Skeletal muscle satellite cell (primary cell): ENCODE measurements around the gene AMPH.
A peak's percentile ranks its signal among the peaks of the same experiment; 100 is the strongest.
"Not testable (repeated sequence)": the region's sequence is repeated elsewhere in the genome, so short reads cannot be mapped to it uniquely, and the experiment has no call there.

Experiments
- H3K27me3 ChIP-seq: 2 replicates; pipeline ENCODE4 v1.7.0; 2013; ENCODE audit warnings: low read length; ENCODE audit not compliant: control insufficient read depth, insufficient read depth
- H3K36me3 ChIP-seq: 2 replicates; pipeline ENCODE4 v1.7.0; 2013; ENCODE audit warnings: mild to moderate bottlenecking, control low read depth, low read length; ENCODE audit not compliant: insufficient read depth
- H3K4me1 ChIP-seq: 2 replicates; pipeline ENCODE4 v1.7.0; 2013; ENCODE audit warnings: low read length; ENCODE audit not compliant: control insufficient read depth, insufficient read depth
- H3K4me2 ChIP-seq: 2 replicates; pipeline ENCODE4 v1.7.0; 2013; ENCODE audit warnings: mild to moderate bottlenecking, low read length
- H3K4me3 ChIP-seq: 2 replicates; pipeline ENCODE4 v1.7.0; 2013; ENCODE audit warnings: low read length
- H3K9ac ChIP-seq: 2 replicates; pipeline ENCODE4 v1.7.0; 2013; ENCODE audit warnings: mild to moderate bottlenecking, low read depth, low read length, moderate library complexity
- H3K9me3 ChIP-seq: replicated peaks from 2 replicates; pipeline ENCODE4 v1.7.0; 2013; ENCODE audit warnings: mild to moderate bottlenecking, control low read depth, low read length

Gene AMPH

DNA sequence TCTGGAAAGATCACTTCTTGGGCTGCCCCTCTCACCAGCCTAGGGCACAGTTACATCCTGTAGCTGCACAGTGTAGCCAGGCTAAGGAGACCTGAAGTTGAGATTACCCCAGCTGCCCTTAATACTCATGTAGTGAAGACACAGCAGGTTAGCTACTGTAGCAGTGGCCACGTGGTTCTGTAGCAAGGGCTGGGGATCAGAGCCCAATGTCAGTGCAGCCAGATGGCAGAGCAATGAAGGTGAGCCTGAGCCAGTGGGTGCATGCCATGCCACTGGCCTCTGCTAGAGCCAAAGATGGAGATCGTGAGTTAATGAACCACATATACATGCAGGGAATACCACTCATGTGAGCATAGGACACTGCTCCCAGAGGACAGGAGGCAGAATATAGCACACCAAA, 15.5 kb downstream of the AMPH start:
- Histone ChIP-seq H3K27me3 (no peaks in the 10 kb centered on the region), H3K4me2 (no peak overlapping the region), H3K9ac (no peak overlapping the region), H3K36me3 (no peaks in the 10 kb centered on the region), H3K4me3 (no peak overlapping the region), H3K9me3 (no peaks in the 10 kb centered on the region), H3K4me1 (no peaks in the 10 kb centered on the region)

DNA sequence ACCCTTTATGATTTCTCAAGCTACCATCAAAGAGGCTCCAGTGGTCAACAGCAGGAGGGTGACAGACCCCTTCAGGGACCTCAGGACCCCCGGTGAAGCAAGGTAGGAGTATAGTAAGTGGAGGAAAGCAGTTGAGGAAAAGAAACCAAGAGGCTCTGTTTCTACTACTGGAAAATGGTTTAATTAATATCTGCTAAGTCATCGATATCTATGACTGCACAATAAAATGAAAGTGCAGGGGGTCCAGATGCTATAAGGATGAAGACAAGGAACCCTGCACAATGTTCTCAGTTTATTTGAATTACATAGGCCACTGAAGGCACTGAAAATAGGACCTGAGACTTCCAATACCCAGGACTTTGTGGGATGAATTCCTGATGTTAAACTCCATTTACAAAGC, 23.7 kb downstream of the AMPH start:
- H3K4me2 ChIP-seq: no peak overlapping the region
- no peaks in the 10 kb centered on the region for H3K4me1 ChIP-seq
- H3K9ac ChIP-seq: no peak overlapping the region
- H3K36me3 ChIP-seq: no peaks in the 10 kb centered on the region
- H3K9me3 ChIP-seq: no peaks in the 10 kb centered on the region
- no peak overlapping the region for H3K4me3 ChIP-seq
- H3K27me3 ChIP-seq: no peaks in the 10 kb centered on the region

DNA sequence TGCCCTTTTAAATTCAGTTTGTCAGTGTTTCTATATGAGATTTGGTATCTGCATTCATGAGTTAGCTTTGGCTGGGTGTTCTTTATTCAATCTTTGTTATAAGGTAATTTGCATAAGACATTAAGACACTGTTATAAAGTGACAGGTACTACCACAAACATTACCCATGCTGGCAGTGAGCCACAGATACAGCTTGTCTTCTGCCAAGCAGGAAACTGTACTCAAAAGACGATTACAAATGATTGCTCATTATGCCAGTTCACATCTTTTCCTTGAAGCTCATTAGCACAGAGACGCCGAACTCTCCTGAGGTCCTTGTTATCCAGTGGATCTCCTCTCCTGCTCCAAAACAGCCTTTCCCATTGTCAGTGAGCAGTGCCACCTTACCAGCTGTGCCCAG, 30.4 kb downstream of the AMPH start:
- no peaks in the 10 kb centered on the region for H3K27me3 ChIP-seq
- H3K9ac ChIP-seq: no peak overlapping the region
- H3K36me3 ChIP-seq: no peaks in the 10 kb centered on the region
- H3K4me3 ChIP-seq: no peak overlapping the region
- no peak overlapping the region for H3K4me2 ChIP-seq
- H3K4me1 ChIP-seq: no peaks in the 10 kb centered on the region
- no peaks in the 10 kb centered on the region for H3K9me3 ChIP-seq

- Histone ChIP-seq H3K4me3 (no peak overlapping the region), H3K9me3 (no peaks in the 10 kb centered on the region), H3K9ac (no peak overlapping the region), H3K4me2 (no peak overlapping the region), H3K36me3 (no peaks in the 10 kb centered on the region), H3K27me3 (no peaks in the 10 kb centered on the region), H3K4me1 (no peaks in the 10 kb centered on the region)
These were observed 36.2 kb downstream of the AMPH start for GRCh38 chr7:38594949-38595348.

GRCh38 chr7:38592737-38593288, 38.4 kb downstream of the AMPH start:
- H3K9ac ChIP-seq: no peak overlapping the region
- no peak overlapping the region for H3K4me2 ChIP-seq
- no peak overlapping the region for H3K4me3 ChIP-seq
- no peaks in the 10 kb centered on the region for H3K27me3 ChIP-seq
- no peaks in the 10 kb centered on the region for H3K4me1 ChIP-seq
- H3K36me3 ChIP-seq: no peaks in the 10 kb centered on the region
- no peaks in the 10 kb centered on the region for H3K9me3 ChIP-seq

DNA sequence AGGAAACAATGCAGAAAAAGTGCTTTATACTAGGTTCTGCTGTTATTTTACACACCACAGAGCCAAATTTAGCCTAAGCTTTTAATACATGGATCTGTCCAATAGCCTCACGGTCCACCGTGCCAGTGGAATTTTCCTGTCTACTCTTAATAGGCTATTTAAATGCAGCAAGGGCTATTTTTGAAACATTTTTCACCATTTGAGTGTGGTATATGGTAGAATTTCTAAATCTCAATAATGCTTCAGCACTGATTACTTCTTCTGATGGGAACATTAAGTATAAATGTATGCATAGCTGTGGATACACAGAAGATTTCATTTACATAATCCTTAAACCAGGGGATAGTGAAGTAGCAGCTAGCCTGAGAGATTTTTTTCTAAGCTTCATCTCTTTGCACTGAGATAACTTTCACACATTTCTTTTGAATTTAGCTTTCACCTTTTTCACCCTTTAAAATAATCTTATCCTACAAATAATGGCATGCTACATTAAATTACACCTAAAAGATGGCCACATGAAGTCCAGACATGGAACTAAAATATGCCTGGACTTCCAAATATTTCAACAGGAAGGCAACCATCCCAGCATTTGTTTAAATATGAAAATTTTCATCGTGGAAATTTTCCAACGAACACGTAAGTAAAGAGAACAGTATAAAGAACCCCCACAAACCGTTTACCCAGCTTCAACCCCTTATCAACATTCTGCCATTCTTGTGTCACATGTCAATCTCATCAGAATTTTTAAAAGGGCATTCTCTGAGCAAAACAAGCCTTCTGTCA, 45.4 kb downstream of the AMPH start:
- Histone ChIP-seq H3K9me3 (no peaks in the 10 kb centered on the region), H3K4me3 (no peak overlapping the region), H3K4me2 (no peak overlapping the region), H3K36me3 (no peaks in the 10 kb centered on the region), H3K27me3 (no peaks in the 10 kb centered on the region), H3K9ac (no peak overlapping the region), H3K4me1 (peaks cover 14% of the 10 kb centered on the region)

DNA sequence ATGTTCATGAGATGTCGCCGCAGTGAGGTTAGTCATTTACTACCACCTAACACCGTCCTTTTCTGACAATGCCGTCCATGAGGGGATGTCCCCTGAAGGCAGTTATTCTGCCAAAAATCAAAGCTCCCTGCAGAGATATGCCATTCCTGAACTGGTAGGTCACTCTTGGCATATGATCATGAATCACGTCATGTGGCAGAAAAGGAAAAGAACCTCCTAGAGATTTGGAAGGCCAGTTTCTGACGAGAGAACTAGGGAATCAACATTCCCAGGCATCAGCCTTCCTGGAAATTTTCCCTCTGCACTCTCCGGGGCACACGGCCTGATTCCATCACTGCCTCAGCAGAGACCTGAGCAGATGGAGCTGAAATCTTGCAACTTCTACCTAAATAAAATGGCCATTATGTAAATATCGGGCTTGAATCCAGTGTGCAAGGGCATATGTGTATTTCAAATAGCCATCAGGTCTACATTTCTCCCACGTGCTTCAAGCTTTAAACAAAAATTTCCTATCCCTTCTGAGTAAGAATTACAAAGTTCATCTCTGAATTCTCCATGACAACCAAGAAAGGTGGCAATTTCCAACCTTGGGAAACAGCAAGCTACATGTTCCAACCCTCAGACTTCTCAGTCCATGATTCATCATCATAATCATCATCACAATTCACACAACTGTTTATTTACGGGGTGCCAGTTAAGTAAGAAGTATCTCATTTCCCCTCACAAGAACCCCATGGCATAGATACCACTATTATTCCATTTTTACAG, 46.5 kb downstream of the AMPH start:
- Histone ChIP-seq H3K4me1 (peaks cover 14% of the 10 kb centered on the region), H3K36me3 (no peaks in the 10 kb centered on the region), H3K4me2 (peak overlapping the region; percentile 55), H3K9me3 (no peaks in the 10 kb centered on the region), H3K4me3 (peak overlapping the region; percentile 23), H3K27me3 (no peaks in the 10 kb centered on the region), H3K9ac (peak overlapping the region; percentile 28)

DNA sequence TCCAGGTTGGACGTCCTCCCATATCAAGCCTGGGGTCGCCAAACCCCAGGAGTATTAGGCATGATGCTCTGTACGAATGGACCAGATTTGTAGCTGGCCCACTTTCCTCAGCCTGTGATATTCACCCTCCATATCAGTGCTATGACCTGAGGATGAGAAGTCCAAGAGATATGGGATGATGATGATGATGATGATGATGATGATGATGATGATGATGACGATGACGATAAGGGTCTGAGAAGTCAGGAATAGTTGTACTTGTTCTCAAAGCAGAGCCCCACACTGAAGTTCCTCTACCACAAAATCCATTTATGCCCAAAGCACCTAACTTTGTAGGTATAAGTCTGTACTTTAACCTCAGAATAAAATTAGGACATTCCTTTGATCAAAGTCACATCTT, 50.7 kb downstream of the AMPH start:
- Histone ChIP-seq H3K36me3 (no peaks in the 10 kb centered on the region), H3K9me3 (no peaks in the 10 kb centered on the region), H3K4me3 (no peak overlapping the region), H3K27me3 (no peaks in the 10 kb centered on the region), H3K4me2 (no peak overlapping the region), H3K9ac (no peak overlapping the region), H3K4me1 (peaks cover 14% of the 10 kb centered on the region)

- Histone ChIP-seq H3K27me3 (no peaks in the 10 kb centered on the region), H3K9me3 (no peaks in the 10 kb centered on the region), H3K4me2 (no peak overlapping the region), H3K36me3 (no peaks in the 10 kb centered on the region), H3K9ac (no peak overlapping the region), H3K4me3 (no peak overlapping the region), H3K4me1 (no peaks in the 10 kb centered on the region)
These were observed 57.1 kb downstream of the AMPH start for GRCh38 chr7:38574086-38574485.

GRCh38 chr7:38571620-38572019, 59.6 kb downstream of the AMPH start:
- not testable (repeated sequence) for H3K27me3 ChIP-seq, H3K4me3 ChIP-seq, H3K9me3 ChIP-seq, H3K4me1 ChIP-seq, H3K36me3 ChIP-seq, H3K9ac ChIP-seq, H3K4me2 ChIP-seq

DNA sequence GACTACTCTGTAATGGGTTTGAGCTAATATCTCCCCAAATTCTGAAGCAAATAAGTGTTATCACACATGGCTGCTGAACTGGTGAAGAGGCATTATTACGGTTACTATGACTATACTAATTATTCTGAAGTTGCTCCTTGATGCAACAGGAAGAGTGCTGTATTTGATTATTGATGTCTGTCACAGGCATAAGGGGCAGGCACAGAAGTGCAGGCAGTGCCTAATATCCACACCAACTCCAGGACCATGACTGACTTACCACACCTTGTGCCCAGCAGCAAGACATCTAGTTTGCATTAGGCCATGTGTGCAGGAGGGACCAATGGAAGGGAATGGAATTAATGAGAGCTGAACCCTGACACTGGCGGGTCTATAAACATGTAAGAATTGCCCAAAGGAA, 62.7 kb downstream of the AMPH start:
- H3K36me3 ChIP-seq: no peaks in the 10 kb centered on the region
- H3K9me3 ChIP-seq: no peaks in the 10 kb centered on the region
- no peak overlapping the region for H3K9ac ChIP-seq
- no peak overlapping the region for H3K4me2 ChIP-seq
- no peaks in the 10 kb centered on the region for H3K4me1 ChIP-seq
- no peaks in the 10 kb centered on the region for H3K27me3 ChIP-seq
- no peak overlapping the region for H3K4me3 ChIP-seq
